ENCODE results near the gene HYPK.

HYPK gene

DNA sequence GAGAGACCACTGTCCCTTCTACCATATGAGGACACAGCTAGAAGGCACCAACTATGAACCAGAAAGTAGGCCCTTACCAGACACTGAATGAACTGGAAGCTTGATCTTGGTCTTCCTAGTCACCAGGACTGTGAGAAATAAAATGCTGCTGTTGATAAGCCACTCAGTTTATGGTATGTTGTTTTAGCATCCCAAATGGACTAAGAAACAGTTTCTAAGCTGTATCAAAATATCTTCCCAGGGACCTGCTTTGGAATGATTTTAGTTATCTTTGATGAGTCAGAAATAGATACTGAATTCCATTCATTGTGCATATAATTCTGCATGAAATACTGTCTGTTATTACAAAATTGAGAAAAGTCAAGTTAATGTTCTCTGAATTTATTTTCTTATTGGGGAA, 45.0 kb downstream of the HYPK start:
- DNase-seq (ENCODE audit: low read depth in 3 of 3), result no peak

DNA sequence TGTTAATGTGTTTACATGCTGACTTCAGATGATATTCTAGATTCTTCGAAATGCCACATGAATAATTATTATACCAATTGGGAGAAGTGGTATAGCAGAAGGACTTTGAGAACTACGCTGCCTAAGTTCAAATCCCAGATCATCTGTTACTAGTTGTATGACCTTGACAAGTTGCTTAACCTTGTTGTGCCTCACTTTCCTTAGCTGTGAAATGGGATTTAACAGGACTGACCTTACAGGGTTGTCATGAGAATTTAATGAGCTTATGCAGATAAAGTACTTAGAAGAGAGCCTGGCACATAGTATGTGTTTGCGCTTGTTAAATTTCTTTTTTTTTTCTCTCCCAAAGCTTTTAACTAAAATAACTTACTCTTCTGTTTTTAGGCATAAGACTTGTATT, 50.9 kb downstream of the HYPK start:
- no peak for DNase-seq (ENCODE audit: low read depth in 3 of 3)

DNA sequence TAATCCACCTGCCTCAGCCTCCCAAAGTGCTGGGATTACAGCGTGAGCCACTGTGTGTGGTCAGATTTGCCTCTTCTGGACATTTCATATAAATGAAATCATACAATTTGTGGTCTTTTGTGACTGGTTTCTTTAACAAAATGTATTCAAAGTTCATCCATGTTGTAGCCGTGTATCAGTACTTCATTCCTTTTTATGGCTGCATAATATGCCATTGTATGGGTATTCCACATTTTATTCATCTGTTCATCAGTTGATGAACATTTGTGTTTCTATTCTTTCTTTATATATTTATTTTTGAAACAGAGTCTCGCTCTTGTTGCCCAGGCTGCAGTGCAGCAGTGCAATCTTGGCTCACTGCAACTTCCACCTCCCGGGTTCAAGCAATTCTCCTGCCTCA, 52.2 kb downstream of the HYPK start:
- no peak for DNase-seq (ENCODE audit: low read depth in 3 of 3)
